Mucosa of descending colon (tissue), 3 donors: ENCODE data around the gene APOBEC3H. TPM values are rescaled to one million over a fixed set of nuclear protein-coding genes. Genes with fewer than 3 reads are reported as not detected.

Experiments
- ATAC-seq: fragments of 200-7000 bp; cut with Tn5 transposase; one replicate; pipeline ENCODE4 v1.9.1; 2020; ENCODE audit warnings: mild to moderate bottlenecking, moderate library complexity
- DNase-seq, 3 donors: peaks; one replicate each; pipeline ENCODE4 v3.0.0-alpha.2; 2020
- H3K36me3 ChIP-seq: fragments of 200-600 bp; one replicate; pipeline ENCODE4 v1.8.0; 2021; ENCODE audit warnings: low read depth, mild to moderate bottlenecking
- H3K4me1 ChIP-seq: fragments of 200-600 bp; one replicate; pipeline ENCODE4 v1.8.0; 2021; ENCODE audit warnings: low read depth, mild to moderate bottlenecking
- H3K4me3 ChIP-seq: fragments of 200-600 bp; one replicate; pipeline ENCODE4 v1.8.0; 2021; ENCODE audit warnings: mild to moderate bottlenecking
- H3K9me3 ChIP-seq: fragments of 200-600 bp; one replicate; pipeline ENCODE4 v1.8.0; 2021; ENCODE audit warnings: mild to moderate bottlenecking
- CTCF ChIP-seq: fragments of 200-600 bp; IDR thresholded peaks from one replicate; pipeline ENCODE4 v1.8.0; 2022; ENCODE audit warnings: antibody characterized with exemption, mild to moderate bottlenecking
- intact Hi-C, 2 donors: fragments of 100-400 bp; cut with DNase I in 1 of 2; cut with micrococcal nuclease in 1 of 2; formaldehyde crosslinking; loops; one replicate each; pipeline versions ENCODE4 v1.11.0 to v1.11.1; 2022; cut with DNase I, micrococcal nuclease
- total RNA-seq, 3 donors: library from RNA; stranded (reverse); fragmentation: NEBNext Ultra II Directional in 2 of 3; extraction: Animal tissue kit (Norgen Biotek cat#: 25700) in 2 of 3; gene quantifications; one replicate each; pipeline versions ENCODE4 v1.2.1 to v1.2.4, GENCODE V29; 2021 to 2023
- donor health status: DM: no; HTN: no; CAD: no; lungs with moderate emphysema.
- donor health status: DM: no; HTN: no; CAD: no.
- donor health status: DM: no; HTN: yes; CAD: no.

Gene APOBEC3H
- total RNA-seq, 3 donors from 2014 or later, result 0.51 TPM; not detected in 2

- ATAC-seq (no peak), DNase-seq (no peak)
- no peak for TF ChIP-seq CTCF
- H3K36me3 ChIP-seq, result no peaks in the 10 kb centered on the region
- intact Hi-C loops, result no loop called here
- no peaks in the 10 kb centered on the region for H3K4me1 ChIP-seq
- no peaks in the 10 kb centered on the region for H3K9me3 ChIP-seq
- no peak overlapping the region for H3K4me3 ChIP-seq
These were observed 11.4 kb downstream of the APOBEC3H start for GRCh38 chr22:39108487-39108886.

- no peak overlapping the region for H3K4me3 ChIP-seq
- H3K36me3 ChIP-seq, result no peaks in the 10 kb centered on the region
- ATAC-seq, result no peak
- H3K4me1 ChIP-seq, result no peaks in the 10 kb centered on the region
- DNase-seq, result no peak
- intact Hi-C loops, result no loop called here
- no peaks in the 10 kb centered on the region for H3K9me3 ChIP-seq
- no peak for TF ChIP-seq CTCF
These were observed 12.3 kb downstream of the APOBEC3H start for GRCh38 chr22:39109361-39109760.

GRCh38 chr22:39110631-39111561 is 13.9 kb downstream of the APOBEC3H start:
- intact Hi-C loops, result no loop called here
- no peaks in the 10 kb centered on the region for H3K4me1 ChIP-seq
- peak; percentile 15 for ATAC-seq
- DNase-seq, result no peak
- H3K9me3 ChIP-seq, result no peaks in the 10 kb centered on the region
- TF ChIP-seq CTCF, result no peak
- H3K36me3 ChIP-seq, result no peaks in the 10 kb centered on the region
- H3K4me3 ChIP-seq, result no peak overlapping the region

- ATAC-seq, result no peak
These were observed 17.1 kb downstream of the APOBEC3H start for GRCh38 chr22:39114112-39114511.

GRCh38 chr22:39115570-39115969 is 18.5 kb downstream of the APOBEC3H start:
- H3K4me3 ChIP-seq, result no peak overlapping the region
- H3K9me3 ChIP-seq, result no peaks in the 10 kb centered on the region
- no peaks in the 10 kb centered on the region for H3K36me3 ChIP-seq
- intact Hi-C loops, result no loop called here
- TF ChIP-seq CTCF, result no peak
- peaks cover 5% of the 10 kb centered on the region for H3K4me1 ChIP-seq
- no peak for ATAC-seq
- DNase-seq, result no peak

More at GRCh38 chr22:39114112-39114511, 17.1 kb downstream of the APOBEC3H start:
- H3K36me3 ChIP-seq, result no peaks in the 10 kb centered on the region
- H3K9me3 ChIP-seq, result no peaks in the 10 kb centered on the region
- peaks cover 5% of the 10 kb centered on the region for H3K4me1 ChIP-seq
- TF ChIP-seq CTCF, result no peak
- intact Hi-C loops, result no loop called here
- no peak overlapping the region for H3K4me3 ChIP-seq
- no peak for DNase-seq
